GM06990 (cell line): ENCODE data around the gene LHFPL3.

Experiments
- DNase-seq: peaks from one replicate; pipeline ENCODE4 v3.0.0-alpha.2; 2011; ENCODE audit not compliant: insufficient read length; ENCODE audit errors: extremely low read depth
- H3K27me3 ChIP-seq: replicated peaks from 2 replicates; pipeline ENCODE4 v1.6.0; 2011; ENCODE audit warnings: low read length; ENCODE audit not compliant: control insufficient read depth, insufficient read depth
- H3K36me3 ChIP-seq: 2 replicates; pipeline ENCODE4 v1.5.1; 2011; ENCODE audit warnings: low read length; ENCODE audit not compliant: control insufficient read depth, insufficient read depth
- H3K4me3 ChIP-seq: replicated peaks from 2 replicates; pipeline ENCODE4 v1.5.1; 2011; ENCODE audit warnings: low read depth, mild to moderate bottlenecking, control low read depth, low read length
- TF ChIP-seq, protein P1 (sequence below): IDR thresholded peaks from 2 replicates; pipeline ENCODE4 v1.5.1; 2011; ENCODE audit warnings: low read length, control low read depth, mild to moderate bottlenecking, inconsistent platforms; ENCODE audit not compliant: insufficient read depth, poor library complexity, severe bottlenecking

The LHFPL3 gene

DNA sequence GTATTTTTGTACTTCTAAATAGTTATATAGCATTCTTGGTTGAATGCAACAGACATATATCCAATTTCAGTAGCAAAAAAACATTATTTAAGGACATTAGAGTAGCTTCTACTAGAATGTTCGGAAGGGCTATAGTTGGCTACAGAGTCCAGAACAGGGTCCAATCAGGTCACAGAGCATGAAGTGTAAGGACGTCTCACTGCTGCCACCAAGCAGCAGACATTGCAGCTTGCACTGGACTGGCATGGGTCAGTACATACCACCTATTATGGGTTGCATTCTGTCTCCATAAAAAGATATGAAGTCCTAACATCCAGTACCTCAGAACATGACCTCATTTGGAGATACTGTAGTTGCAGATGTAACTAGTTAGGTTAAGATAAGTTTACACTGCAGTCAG lies 87.3 kb downstream of the LHFPL3 start:
- H3K36me3 ChIP-seq = no peaks in the 10 kb centered on the region
- TF ChIP-seq, protein P1, sequence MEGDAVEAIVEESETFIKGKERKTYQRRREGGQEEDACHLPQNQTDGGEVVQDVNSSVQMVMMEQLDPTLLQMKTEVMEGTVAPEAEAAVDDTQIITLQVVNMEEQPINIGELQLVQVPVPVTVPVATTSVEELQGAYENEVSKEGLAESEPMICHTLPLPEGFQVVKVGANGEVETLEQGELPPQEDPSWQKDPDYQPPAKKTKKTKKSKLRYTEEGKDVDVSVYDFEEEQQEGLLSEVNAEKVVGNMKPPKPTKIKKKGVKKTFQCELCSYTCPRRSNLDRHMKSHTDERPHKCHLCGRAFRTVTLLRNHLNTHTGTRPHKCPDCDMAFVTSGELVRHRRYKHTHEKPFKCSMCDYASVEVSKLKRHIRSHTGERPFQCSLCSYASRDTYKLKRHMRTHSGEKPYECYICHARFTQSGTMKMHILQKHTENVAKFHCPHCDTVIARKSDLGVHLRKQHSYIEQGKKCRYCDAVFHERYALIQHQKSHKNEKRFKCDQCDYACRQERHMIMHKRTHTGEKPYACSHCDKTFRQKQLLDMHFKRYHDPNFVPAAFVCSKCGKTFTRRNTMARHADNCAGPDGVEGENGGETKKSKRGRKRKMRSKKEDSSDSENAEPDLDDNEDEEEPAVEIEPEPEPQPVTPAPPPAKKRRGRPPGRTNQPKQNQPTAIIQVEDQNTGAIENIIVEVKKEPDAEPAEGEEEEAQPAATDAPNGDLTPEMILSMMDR = peak; percentile 45
- no peak for DNase-seq
- no peaks in the 10 kb centered on the region for H3K27me3 ChIP-seq
- H3K4me3 ChIP-seq = no peak overlapping the region

DNA sequence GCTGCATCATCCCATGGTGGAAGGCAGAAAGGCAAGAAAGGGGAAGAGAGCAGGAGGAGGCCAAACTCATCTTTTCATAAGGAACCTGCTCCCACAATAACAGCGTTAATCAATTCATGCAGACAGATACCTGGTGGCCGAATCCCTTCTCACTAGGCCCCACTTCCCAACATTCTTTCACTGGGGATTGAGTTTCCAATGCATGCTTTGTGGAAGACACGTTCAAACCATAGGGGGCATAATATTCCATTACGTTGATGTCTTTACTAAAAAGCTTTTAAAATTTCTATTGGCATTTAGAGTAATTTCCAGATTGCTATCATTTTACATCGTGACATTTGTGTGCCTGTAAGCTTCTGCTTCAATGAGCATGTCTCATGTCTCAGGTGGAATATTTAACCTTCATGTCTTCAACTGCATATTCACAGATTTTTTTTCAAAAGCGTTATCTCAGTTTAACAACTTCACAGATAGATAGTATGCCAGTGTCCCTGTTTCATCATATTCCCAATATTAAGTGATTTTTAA lies 88.5 kb downstream of the LHFPL3 start:
- no peak for DNase-seq
- no peak overlapping the region for H3K4me3 ChIP-seq
- no peaks in the 10 kb centered on the region for H3K27me3 ChIP-seq
- TF ChIP-seq, protein P1 = no peak
- H3K36me3 ChIP-seq = no peaks in the 10 kb centered on the region

DNA sequence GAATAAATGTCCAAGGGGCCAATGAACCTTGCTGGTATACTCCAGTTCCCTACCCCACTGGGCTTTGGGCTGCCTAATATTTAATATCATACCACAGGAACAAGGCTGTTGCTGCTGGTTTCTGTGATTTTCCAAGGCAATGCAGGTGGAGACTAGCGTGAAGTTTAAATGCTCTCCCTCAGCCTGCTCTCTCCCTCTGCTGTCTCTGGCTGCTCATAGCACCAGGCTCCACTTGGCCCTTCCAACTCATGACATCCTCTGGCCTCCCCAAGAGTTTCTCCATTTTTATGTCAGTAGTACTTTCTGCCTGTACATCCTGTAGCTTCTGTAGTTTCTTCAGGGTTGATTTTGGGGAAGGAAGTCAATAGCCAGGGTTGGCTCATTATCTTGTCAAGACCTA lies 103.5 kb downstream of the LHFPL3 start:
- Histone ChIP-seq H3K4me3 (no peak overlapping the region), H3K27me3 (no peaks in the 10 kb centered on the region), H3K36me3 (no peaks in the 10 kb centered on the region)
- TF ChIP-seq, protein P1 = no peak
- no peak for DNase-seq

DNA sequence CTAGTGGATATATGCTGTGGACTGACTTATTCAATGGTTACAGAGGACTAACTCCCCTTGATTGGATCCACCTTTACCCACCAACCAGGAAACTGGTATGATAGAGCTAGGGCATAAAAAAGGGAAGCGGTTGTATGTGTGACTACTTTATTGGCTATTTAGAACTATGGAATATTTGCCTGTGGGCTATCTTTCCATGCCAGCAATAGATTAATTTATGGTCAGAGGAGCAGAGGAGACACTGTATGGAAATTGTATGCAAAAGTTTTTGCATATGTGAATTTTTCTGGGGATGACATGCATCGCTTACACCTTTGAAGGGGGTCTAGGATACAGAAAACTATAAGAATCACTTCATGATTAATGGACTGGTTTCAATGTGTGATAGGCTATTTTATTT lies 105.7 kb downstream of the LHFPL3 start:
- DNase-seq = no peak
- Histone ChIP-seq H3K4me3 (no peak overlapping the region), H3K27me3 (no peaks in the 10 kb centered on the region), H3K36me3 (no peaks in the 10 kb centered on the region)
- TF ChIP-seq, protein P1 = no peak

- TF ChIP-seq, protein P1 = no peak
- no peak for DNase-seq
- Histone ChIP-seq H3K4me3 (no peak overlapping the region), H3K27me3 (no peaks in the 10 kb centered on the region), H3K36me3 (no peaks in the 10 kb centered on the region)
These were observed 114.1 kb downstream of the LHFPL3 start for GRCh38 chr7:104442481-104442880.

DNA sequence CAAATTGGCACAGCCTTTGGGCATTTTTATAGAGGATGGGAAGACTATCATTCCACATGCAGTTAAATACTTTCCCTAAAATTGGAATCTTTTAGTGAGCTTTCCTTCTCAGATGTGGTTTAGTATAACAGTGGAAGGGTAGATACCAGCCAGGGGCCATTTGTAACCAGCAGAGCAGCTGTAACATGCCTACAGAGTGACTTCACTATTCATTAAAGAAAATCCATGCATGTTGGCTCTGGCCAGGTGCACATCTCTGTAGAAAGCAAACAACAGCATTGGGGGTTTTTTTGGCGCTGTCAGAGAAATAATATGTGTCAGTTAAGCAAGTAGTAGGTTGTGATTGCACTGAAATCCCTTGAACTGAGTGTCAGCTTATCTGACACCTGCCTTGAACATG lies 115.6 kb downstream of the LHFPL3 start:
- no peak for DNase-seq
- Histone ChIP-seq H3K4me3 (no peak overlapping the region), H3K36me3 (no peaks in the 10 kb centered on the region), H3K27me3 (no peaks in the 10 kb centered on the region)
- TF ChIP-seq, protein P1 = no peak
